HEK293T (cell line): ENCODE data around the gene TSPAN14.

Experiments
- ARNT ChIP-seq: fragments of 450-650 bp; IDR thresholded peaks from 2 replicates; pipeline ENCODE4 v1.6.1; 2017; ENCODE audit warnings: mild to moderate bottlenecking
- BHLHE40 ChIP-seq: fragments of 450-650 bp; IDR thresholded peaks from 2 replicates; pipeline ENCODE4 v1.6.1; 2016; ENCODE audit warnings: mild to moderate bottlenecking, moderate library complexity, borderline replicate concordance
- ELF4 ChIP-seq: fragments of 450-650 bp; IDR thresholded peaks from 2 replicates; pipeline ENCODE4 v1.6.1; 2017; ENCODE audit warnings: antibody characterized with exemption
- FOXA1 ChIP-seq: fragments of 450-650 bp; IDR thresholded peaks from 2 replicates; pipeline ENCODE4 v1.6.1; 2016; ENCODE audit warnings: mild to moderate bottlenecking
- HDGF ChIP-seq: fragments of 450-650 bp; IDR thresholded peaks from 2 replicates; pipeline ENCODE4 v1.6.1; 2017; ENCODE audit warnings: antibody characterized with exemption, borderline replicate concordance
- L3MBTL2 ChIP-seq: fragments of 450-650 bp; conservative IDR thresholded peaks from 2 replicates; pipeline ENCODE4 v1.6.1; 2016; ENCODE audit warnings: mild to moderate bottlenecking
- LEF1 ChIP-seq: fragments of 450-650 bp; IDR thresholded peaks from 2 replicates; pipeline ENCODE4 v1.6.1; 2017; ENCODE audit warnings: mild to moderate bottlenecking, borderline replicate concordance
- NFRKB ChIP-seq: fragments of 450-650 bp; IDR thresholded peaks from 2 replicates; pipeline ENCODE4 v1.6.1; 2016; ENCODE audit warnings: mild to moderate bottlenecking, moderate library complexity
- SUZ12 ChIP-seq: fragments of 450-650 bp; IDR thresholded peaks from 2 replicates; pipeline ENCODE4 v1.6.1; 2016; ENCODE audit warnings: mild to moderate bottlenecking
- TARDBP ChIP-seq: fragments of 450-650 bp; IDR thresholded peaks from 2 replicates; pipeline ENCODE4 v1.6.1; 2016
- ZNF384 ChIP-seq: fragments of 450-650 bp; IDR thresholded peaks from 2 replicates; pipeline ENCODE4 v1.6.1; 2016
- TF ChIP-seq, protein P1 (sequence below): fragments of 450-650 bp; IDR thresholded peaks from 2 replicates; pipeline ENCODE4 v1.6.1; 2016

DNA sequence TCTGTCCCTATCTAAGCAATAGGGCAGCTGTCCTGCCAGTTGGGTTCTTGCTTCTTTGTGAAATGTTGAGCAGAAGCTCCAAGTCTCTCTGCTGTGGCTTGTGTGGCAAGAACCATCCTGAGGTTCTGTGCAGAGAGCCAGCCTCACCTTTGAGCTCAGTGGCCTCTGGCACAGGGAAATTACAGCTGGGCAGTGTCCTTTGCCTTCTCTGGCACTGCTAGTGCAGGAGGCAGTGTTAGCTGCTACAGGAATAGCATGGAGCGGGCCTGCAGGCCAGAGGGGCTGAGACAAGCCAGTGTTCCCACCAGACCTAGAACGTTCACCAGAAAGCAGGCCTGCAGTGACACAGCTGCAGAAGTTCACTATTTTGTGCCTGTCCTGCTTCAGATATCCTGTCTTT is 44.0 kb upstream of the TSPAN14 start:
- TF ChIP-seq FOXA1: no peak
- TF ChIP-seq ZNF384: no peak
- no peak for TF ChIP-seq SUZ12
- no peak for TF ChIP-seq ARNT
- TF ChIP-seq, protein P1, sequence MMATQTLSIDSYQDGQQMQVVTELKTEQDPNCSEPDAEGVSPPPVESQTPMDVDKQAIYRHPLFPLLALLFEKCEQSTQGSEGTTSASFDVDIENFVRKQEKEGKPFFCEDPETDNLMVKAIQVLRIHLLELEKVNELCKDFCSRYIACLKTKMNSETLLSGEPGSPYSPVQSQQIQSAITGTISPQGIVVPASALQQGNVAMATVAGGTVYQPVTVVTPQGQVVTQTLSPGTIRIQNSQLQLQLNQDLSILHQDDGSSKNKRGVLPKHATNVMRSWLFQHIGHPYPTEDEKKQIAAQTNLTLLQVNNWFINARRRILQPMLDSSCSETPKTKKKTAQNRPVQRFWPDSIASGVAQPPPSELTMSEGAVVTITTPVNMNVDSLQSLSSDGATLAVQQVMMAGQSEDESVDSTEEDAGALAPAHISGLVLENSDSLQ: no peak
- TF ChIP-seq TARDBP: no peak
- no peak for TF ChIP-seq LEF1
- TF ChIP-seq NFRKB: no peak
- no peak for TF ChIP-seq BHLHE40
- TF ChIP-seq L3MBTL2: no peak
- no peak for TF ChIP-seq ELF4
- no peak for TF ChIP-seq HDGF
